ENCODE data around the gene NAALADL1.

- TF ChIP-seq CTCF (IDR thresholded peaks at IDR 0.05) (no peak), POLR2A (IDR thresholded peaks at IDR 0.05) (no peak)
Observed at GRCh38 chr11:65057526-65057925, 827 bp downstream of the NAALADL1 start.
